ENCODE data around the gene ARHGAP15. TPM values are rescaled to one million over a fixed set of nuclear protein-coding genes. Genes with fewer than 3 reads are reported as not detected.

Gene ARHGAP15
- polyA plus RNA-seq, 3 donors: 0.54 to 8.7 (median 5.6) TPM

GRCh38 chr2:143717536-143718168, 588.4 kb downstream of the ARHGAP15 start:
- no peak overlapping the region for H3K27ac ChIP-seq (ENCODE audit: low read depth, low read length)
- 62 to 64% (median 62%) methylated on average over 10 of the region's 10 CpGs for WGBS, 3 donors

- H3K27ac ChIP-seq (ENCODE audit: low read depth, low read length): no peak overlapping the region
- 86 to 92% (median 88%) methylated on average over 2 of the region's 2 CpGs for WGBS, 3 donors
These were observed 589.5 kb downstream of the ARHGAP15 start for GRCh38 chr2:143718745-143719144.

- 71 to 76% (median 74%) methylated on average over 2 of the region's 2 CpGs for WGBS, 3 donors
- no peak overlapping the region for H3K27ac ChIP-seq (ENCODE audit: low read depth, low read length)
These were observed 590.2 kb downstream of the ARHGAP15 start for GRCh38 chr2:143719406-143719805.

GRCh38 chr2:143720095-143720664, 591.0 kb downstream of the ARHGAP15 start:
- H3K27ac ChIP-seq (ENCODE audit: low read depth, low read length): no peak overlapping the region
- WGBS, 3 donors: 81 to 88% (median 85%) methylated on average over 17 of the region's 17 CpGs

GRCh38 chr2:143725400-143725799, 596.2 kb downstream of the ARHGAP15 start:
- H3K27ac ChIP-seq (ENCODE audit: low read depth, low read length): no peak overlapping the region
- WGBS, 3 donors: 65 to 91% (median 86%) methylated on average over 2 of the region's 2 CpGs

GRCh38 chr2:143726151-143726845, 597.1 kb downstream of the ARHGAP15 start:
- no peak overlapping the region for H3K27ac ChIP-seq (ENCODE audit: low read depth, low read length)
- 89 to 91% (median 90%) methylated on average over 6 of the region's 6 CpGs for WGBS, 3 donors

GRCh38 chr2:143728498-143728897, 599.3 kb downstream of the ARHGAP15 start:
- WGBS, 3 donors: 82 to 91% (median 87%) methylated on average over 7 of the region's 7 CpGs
- no peak overlapping the region for H3K27ac ChIP-seq (ENCODE audit: low read depth, low read length)

GRCh38 chr2:143729296-143729814, 600.1 kb downstream of the ARHGAP15 start:
- WGBS, 3 donors: 80 to 94% (median 92%) methylated on average over 2 of the region's 2 CpGs
- H3K27ac ChIP-seq (ENCODE audit: low read depth, low read length): no peak overlapping the region

GRCh38 chr2:143730155-143730952, 601.1 kb downstream of the ARHGAP15 start:
- 78 to 81% (median 79%) methylated on average over 6 of the region's 6 CpGs for WGBS, 3 donors
- H3K27ac ChIP-seq (ENCODE audit: low read depth, low read length): no peak overlapping the region

- H3K27ac ChIP-seq (ENCODE audit: low read depth, low read length): no peak overlapping the region
These were observed 601.7 kb downstream of the ARHGAP15 start for GRCh38 chr2:143730953-143731260.

GRCh38 chr2:143732076-143732475, 602.9 kb downstream of the ARHGAP15 start:
- no peak overlapping the region for H3K27ac ChIP-seq (ENCODE audit: low read depth, low read length)

More at GRCh38 chr2:143730953-143731260, 601.7 kb downstream of the ARHGAP15 start:
- WGBS, 3 donors: 36 to 77% (median 46%) methylated on average over 1 of the region's 1 CpG

GRCh38 chr2:143732871-143733270, 603.7 kb downstream of the ARHGAP15 start:
- no peak overlapping the region for H3K27ac ChIP-seq (ENCODE audit: low read depth, low read length)
- WGBS, 3 donors: 93 to 94% (median 94%) methylated on average over 2 of the region's 2 CpGs

- WGBS, 3 donors: 85 to 94% (median 90%) methylated on average over 2 of the region's 2 CpGs
- no peak overlapping the region for H3K27ac ChIP-seq (ENCODE audit: low read depth, low read length)
These were observed 605.3 kb downstream of the ARHGAP15 start for GRCh38 chr2:143734507-143734906.

GRCh38 chr2:143736904-143737303, 607.7 kb downstream of the ARHGAP15 start:
- WGBS, 3 donors: 68 to 87% (median 71%) methylated on average over 3 of the region's 3 CpGs
- H3K27ac ChIP-seq (ENCODE audit: low read depth, low read length): no peak overlapping the region

- no peak overlapping the region for H3K27ac ChIP-seq (ENCODE audit: low read depth, low read length)
- 93 to 95% (median 95%) methylated on average over 5 of the region's 5 CpGs for WGBS, 3 donors
These were observed 611.2 kb downstream of the ARHGAP15 start for GRCh38 chr2:143740431-143740830.

GRCh38 chr2:143741205-143741604, 612.0 kb downstream of the ARHGAP15 start:
- H3K27ac ChIP-seq (ENCODE audit: low read depth, low read length): no peak overlapping the region

- 69 to 86% (median 77%) methylated on average over 5 of the region's 5 CpGs for WGBS, 3 donors
- H3K27ac ChIP-seq (ENCODE audit: low read depth, low read length): no peak overlapping the region
These were observed 613.4 kb downstream of the ARHGAP15 start for GRCh38 chr2:143742581-143742980.

- H3K27ac ChIP-seq (ENCODE audit: low read depth, low read length): no peak overlapping the region
- WGBS, 3 donors: 93 to 99% (median 97%) methylated on average over 2 of the region's 2 CpGs
These were observed 614.9 kb downstream of the ARHGAP15 start for GRCh38 chr2:143744114-143744513.

GRCh38 chr2:143745060-143745459, 615.8 kb downstream of the ARHGAP15 start:
- 69 to 91% (median 88%) methylated on average over 2 of the region's 2 CpGs for WGBS, 3 donors
- no peak overlapping the region for H3K27ac ChIP-seq (ENCODE audit: low read depth, low read length)

Measured in adipose tissue (tissue), 3 donors.